ENCODE measurements around the gene ROBO1.

DNA sequence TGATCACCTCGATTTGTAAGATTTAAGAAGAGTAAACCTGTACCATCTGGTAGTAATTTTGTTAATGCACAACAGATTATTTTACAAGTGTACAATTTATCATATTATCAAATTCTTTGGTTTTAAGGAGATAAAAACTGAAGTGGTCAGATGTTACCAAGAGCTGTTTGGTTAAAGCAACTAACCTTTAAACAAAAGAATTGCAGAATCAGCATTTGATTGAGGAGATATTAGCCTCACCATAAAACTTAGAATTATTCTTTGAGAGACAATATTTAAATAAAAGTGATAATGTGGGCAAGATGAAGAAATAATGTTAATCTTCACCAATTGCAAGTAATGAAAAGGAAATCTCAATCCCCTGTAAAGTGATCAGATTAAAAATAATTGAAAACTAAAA, 1034.9 kb downstream of the ROBO1 start:
- TF ChIP-seq, protein P1, sequence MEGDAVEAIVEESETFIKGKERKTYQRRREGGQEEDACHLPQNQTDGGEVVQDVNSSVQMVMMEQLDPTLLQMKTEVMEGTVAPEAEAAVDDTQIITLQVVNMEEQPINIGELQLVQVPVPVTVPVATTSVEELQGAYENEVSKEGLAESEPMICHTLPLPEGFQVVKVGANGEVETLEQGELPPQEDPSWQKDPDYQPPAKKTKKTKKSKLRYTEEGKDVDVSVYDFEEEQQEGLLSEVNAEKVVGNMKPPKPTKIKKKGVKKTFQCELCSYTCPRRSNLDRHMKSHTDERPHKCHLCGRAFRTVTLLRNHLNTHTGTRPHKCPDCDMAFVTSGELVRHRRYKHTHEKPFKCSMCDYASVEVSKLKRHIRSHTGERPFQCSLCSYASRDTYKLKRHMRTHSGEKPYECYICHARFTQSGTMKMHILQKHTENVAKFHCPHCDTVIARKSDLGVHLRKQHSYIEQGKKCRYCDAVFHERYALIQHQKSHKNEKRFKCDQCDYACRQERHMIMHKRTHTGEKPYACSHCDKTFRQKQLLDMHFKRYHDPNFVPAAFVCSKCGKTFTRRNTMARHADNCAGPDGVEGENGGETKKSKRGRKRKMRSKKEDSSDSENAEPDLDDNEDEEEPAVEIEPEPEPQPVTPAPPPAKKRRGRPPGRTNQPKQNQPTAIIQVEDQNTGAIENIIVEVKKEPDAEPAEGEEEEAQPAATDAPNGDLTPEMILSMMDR (IDR thresholded peaks at IDR 0.05) = no peak
- no peak for TF ChIP-seq POLR2A (IDR thresholded peaks at IDR 0.05)
